C4-2B (cell line): Measurements from ENCODE around the gene CHST11.

Source experiments
- H3K27ac ChIP-seq: fragments of 450-650 bp; 2 replicates; pipeline ENCODE4 v1.5.1; 2017
- ZFX ChIP-seq: fragments of 450-650 bp; IDR thresholded peaks from 2 replicates; pipeline ENCODE4 v1.6.1; 2017
- TF ChIP-seq, protein P1 (sequence below): fragments of 450-650 bp; conservative IDR thresholded peaks from 2 replicates; pipeline ENCODE4 v1.5.1; 2017; ENCODE audit warnings: mild to moderate bottlenecking

The CHST11 gene

DNA sequence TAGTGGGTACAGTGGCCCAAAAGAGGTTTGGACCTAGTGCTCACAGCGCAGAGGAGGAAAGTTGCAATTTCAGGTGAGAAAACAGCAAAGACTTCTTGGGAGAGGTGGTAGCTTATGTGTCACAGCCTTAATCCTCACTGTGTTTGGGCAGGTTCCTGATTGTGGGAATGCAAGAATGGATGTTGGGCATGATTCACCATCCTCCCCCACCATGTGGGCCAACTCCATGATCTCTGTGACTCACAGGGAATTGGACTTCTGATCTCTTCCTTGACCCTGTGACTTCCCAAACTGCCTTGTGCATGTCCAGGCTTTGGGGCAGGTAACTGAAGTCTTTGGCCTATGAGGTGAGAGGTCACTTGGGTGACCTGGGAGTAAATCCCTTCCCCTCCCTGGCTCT lies 1.8 kb upstream of the CHST11 start:
- no peak overlapping the region for H3K27ac ChIP-seq
- TF ChIP-seq, protein P1, sequence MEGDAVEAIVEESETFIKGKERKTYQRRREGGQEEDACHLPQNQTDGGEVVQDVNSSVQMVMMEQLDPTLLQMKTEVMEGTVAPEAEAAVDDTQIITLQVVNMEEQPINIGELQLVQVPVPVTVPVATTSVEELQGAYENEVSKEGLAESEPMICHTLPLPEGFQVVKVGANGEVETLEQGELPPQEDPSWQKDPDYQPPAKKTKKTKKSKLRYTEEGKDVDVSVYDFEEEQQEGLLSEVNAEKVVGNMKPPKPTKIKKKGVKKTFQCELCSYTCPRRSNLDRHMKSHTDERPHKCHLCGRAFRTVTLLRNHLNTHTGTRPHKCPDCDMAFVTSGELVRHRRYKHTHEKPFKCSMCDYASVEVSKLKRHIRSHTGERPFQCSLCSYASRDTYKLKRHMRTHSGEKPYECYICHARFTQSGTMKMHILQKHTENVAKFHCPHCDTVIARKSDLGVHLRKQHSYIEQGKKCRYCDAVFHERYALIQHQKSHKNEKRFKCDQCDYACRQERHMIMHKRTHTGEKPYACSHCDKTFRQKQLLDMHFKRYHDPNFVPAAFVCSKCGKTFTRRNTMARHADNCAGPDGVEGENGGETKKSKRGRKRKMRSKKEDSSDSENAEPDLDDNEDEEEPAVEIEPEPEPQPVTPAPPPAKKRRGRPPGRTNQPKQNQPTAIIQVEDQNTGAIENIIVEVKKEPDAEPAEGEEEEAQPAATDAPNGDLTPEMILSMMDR, result no peak
- TF ChIP-seq ZFX, result no peak

DNA sequence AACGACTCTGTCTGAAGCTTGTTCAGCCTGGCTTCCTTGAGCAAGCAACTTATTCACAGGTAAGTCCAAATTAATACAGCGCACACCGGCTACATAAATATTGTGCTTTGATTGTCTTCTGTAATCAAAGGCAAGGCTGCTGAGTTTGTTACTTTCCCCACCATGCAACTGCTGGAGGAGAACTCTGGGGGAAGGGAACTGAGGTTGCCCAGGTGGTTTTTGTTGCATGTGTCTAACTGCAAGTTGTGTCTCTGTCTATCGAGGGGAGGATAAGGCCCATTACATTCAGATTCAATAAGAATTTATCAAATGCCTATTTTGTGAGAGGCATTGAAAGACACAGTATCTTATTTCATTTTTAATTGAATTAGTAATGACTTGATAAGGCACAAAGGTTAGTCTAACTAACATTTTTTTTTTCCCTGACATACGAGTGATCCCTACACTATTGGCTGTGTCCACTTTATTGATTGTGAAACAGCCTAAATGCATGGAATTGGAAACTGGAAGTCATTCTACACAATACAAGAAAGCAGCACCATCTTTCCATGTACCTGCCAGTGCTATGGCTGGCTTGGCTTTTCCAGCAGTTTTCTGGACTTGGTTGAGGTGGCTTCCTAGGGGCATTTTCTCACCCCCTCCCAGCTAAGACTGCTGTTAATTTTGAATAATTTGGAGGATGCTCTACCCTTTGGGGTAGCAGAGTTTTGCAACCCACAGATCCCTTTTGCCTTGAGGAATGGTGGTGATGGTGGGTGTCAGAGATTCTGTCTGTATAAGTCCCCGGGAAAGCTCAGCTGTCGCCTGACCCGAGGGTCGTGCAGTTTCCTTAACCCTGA lies 951 bp upstream of the CHST11 start:
- no peak overlapping the region for H3K27ac ChIP-seq
- no peak for TF ChIP-seq ZFX
- TF ChIP-seq, protein P1, result no peak

DNA sequence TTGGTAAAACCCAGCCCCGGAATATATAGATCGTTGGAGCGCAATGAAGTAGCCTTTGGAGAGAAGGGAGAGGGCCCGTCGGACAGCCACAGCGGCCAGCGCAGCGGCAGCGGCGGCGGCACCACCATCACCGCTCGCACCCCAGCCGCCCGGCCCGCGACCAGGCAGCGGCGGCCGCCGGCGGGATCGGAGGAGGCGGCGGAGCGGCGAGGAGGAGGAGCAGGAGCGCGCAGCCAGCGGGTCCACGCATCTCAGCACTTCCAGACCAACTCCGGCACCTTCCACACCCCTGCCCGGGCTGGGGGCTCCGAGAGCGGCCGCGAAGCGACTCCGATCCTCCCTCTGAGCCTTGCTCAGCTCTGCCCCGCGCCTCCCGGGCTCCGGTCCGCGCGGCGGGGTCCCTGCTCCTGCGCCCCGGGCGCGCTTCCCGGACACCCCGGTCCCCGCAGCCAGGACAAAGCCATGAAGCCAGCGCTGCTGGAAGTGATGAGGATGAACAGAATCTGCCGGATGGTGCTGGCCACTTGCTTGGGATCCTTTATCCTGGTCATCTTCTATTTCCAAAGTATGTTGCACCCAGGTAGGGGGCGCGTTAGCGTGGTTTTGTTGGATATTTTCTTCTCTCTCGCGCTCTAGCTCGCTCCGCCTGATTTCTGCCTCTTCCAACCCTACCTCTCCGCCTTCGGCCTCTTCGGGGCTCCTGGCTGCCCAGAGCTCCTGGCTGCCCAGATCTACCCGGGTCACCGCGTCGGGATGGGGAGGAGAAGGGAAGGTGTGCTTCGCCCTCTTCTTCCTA lies 400 bp downstream of the CHST11 start:
- no peak for TF ChIP-seq ZFX
- TF ChIP-seq, protein P1, result peak; percentile 60
- H3K27ac ChIP-seq, result no peak overlapping the region

DNA sequence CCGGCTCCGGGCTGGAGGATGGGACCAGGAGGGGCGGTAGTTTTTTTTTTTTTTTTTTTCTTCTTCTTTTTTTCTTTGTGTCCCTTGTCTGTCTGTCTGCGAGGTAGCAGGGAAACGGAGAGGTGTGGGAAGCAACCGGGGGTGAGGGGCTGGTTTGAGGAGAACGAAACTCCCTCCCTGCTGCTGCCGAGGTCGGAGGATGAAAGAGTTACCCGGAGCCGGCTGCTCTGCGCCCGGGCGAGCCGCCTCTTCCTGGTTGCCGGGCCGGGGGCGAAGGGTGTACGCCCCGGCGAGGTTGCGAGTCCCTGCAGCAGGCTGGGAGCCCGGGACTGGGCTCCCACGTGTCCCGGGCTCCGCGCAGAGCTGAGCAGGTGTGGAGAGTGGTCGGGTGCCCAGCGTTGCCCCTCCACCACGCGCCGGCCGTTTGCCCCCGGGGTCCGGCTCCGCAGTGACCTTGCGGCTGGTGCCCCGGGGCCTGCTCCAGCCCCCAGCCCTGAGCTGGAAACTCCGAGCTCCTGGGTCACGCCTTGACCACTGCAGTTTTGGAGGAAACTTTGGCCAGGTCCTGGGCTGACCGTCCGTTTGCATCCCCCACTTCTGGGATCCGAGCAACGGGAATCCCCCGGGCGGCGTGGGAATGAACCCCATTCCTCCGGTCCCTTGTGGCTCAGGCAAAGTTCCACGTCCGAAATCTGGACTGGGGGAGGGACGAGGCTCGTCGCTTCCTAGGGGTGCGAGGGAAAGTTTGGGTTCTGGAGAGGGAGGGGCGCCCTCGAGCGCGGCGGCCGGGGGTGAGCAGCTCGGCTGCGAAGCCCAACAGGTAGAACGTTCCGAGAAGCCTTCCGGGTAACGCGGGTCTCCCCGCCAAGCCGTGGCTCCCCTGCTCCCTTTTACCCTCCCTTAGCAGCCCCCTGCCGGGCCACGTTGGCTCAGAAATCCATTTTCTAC lies 1.3 kb downstream of the CHST11 start:
- TF ChIP-seq, protein P1, result no peak
- no peak for TF ChIP-seq ZFX
- no peak overlapping the region for H3K27ac ChIP-seq

DNA sequence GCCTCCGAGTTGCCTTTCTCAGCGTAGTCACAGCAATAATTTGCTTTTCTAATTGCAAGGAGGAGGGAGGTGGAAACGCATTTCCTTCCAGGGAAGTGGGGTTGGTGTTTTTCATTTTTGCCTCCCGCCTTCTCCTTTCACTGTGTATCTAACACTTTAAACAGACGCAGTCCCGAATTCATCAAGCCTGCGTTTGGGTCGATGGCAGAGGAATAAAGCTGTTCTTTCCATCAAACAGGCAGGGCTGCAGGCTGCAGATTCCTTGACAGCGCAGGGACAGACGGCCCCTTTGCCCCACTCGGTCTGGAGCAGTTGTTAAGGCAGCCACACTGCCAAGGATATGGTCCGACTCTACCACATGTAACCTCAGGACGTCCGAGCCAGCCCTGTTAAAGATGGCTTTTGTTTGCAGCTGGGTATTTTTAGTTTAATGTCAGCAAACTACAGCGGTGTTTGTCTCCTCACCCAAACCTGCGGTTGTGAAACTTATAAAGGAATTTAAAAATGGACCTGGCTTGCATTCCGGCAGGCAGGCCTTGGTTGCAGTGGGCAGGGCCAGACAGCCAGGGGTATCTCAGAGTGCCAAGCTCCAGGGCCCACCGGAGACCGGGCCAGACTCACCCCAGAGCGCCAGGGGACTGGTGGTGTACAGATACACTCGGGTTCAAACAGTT lies 2.1 kb downstream of the CHST11 start:
- TF ChIP-seq, protein P1, result no peak
- TF ChIP-seq ZFX, result no peak
- H3K27ac ChIP-seq, result no peak overlapping the region

DNA sequence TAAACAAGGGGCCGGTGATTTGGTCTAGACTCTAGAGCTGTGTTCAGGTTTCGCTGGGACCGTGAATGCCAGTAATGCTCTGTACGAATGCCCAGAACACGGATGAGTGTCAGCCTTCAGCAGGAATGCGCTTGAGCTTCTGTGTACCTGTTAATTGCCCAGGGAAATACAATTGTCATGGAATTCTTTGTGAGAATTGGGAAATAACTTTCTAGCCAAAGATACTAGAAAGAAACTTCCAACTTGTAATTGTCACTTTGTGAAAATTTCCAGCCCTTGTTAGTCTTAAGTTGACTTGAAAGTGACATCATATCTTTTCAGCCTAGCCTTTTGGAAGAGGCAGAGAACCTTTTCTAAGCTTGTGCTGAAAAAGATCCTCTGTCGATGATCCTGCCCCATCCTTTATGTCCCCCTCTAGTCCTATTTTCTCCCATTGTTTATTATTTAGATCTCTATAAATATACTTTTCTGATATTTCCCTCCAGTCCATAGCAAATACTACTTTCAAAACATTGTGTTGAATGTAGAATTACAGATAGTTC lies 2.7 kb downstream of the CHST11 start:
- TF ChIP-seq, protein P1, result no peak
- no peak for TF ChIP-seq ZFX
- H3K27ac ChIP-seq, result no peak overlapping the region
